HEK293T (cell line): Measurements from ENCODE around the gene SAFB.
A peak's percentile ranks its signal among the peaks of the same experiment; 100 is the strongest.
"Not testable (repeated sequence)": the region's sequence is repeated elsewhere in the genome, so short reads cannot be mapped to it uniquely, and the experiment has no call there.

ENCODE experiments used
- CTCF ChIA-PET: fragments of 350-600 bp; formaldehyde crosslinking; extraction: SDS; loops from one replicate; lab custom pipeline; 2021; ENCODE audit warnings: antibody characterized with exemption, inconsistent platforms; lab: Yijun Ruan, JAX
- POLR2A ChIA-PET: fragments of 350-600 bp; formaldehyde crosslinking; extraction: SDS; loops from one replicate; lab custom pipeline; 2020; ENCODE audit warnings: antibody characterized with exemption, inconsistent platforms; lab: Yijun Ruan, JAX
- DNase-seq: peaks from one replicate; pipeline ENCODE4 v3.0.0; 2012; ENCODE audit warnings: mixed read lengths; ENCODE audit errors: extremely low spot score
- BHLHE40 ChIP-seq: fragments of 450-650 bp; IDR thresholded peaks from 2 replicates; pipeline ENCODE4 v1.6.1; 2016; ENCODE audit warnings: mild to moderate bottlenecking, moderate library complexity, borderline replicate concordance
- CTBP1 ChIP-seq: fragments of 450-650 bp; IDR thresholded peaks from 2 replicates; pipeline ENCODE4 v1.6.1; 2016; ENCODE audit warnings: borderline replicate concordance
- ELF4 ChIP-seq: fragments of 450-650 bp; IDR thresholded peaks from 2 replicates; pipeline ENCODE4 v1.6.1; 2017; ENCODE audit warnings: antibody characterized with exemption
- FOXA1 ChIP-seq: fragments of 450-650 bp; IDR thresholded peaks from 2 replicates; pipeline ENCODE4 v1.6.1; 2016; ENCODE audit warnings: mild to moderate bottlenecking
- FOXK2 ChIP-seq: fragments of 450-650 bp; IDR thresholded peaks from 2 replicates; pipeline ENCODE4 v1.6.1; 2016; ENCODE audit warnings: mild to moderate bottlenecking
- FOXM1 ChIP-seq: fragments of 450-650 bp; IDR thresholded peaks from 2 replicates; pipeline ENCODE4 v1.6.1; 2017; ENCODE audit warnings: mild to moderate bottlenecking, borderline replicate concordance
- HDGF ChIP-seq: fragments of 450-650 bp; IDR thresholded peaks from 2 replicates; pipeline ENCODE4 v1.6.1; 2017; ENCODE audit warnings: antibody characterized with exemption, borderline replicate concordance
- L3MBTL2 ChIP-seq: fragments of 450-650 bp; conservative IDR thresholded peaks from 2 replicates; pipeline ENCODE4 v1.6.1; 2016; ENCODE audit warnings: mild to moderate bottlenecking
- LEF1 ChIP-seq: fragments of 450-650 bp; IDR thresholded peaks from 2 replicates; pipeline ENCODE4 v1.6.1; 2017; ENCODE audit warnings: mild to moderate bottlenecking, borderline replicate concordance
- NFRKB ChIP-seq: fragments of 450-650 bp; IDR thresholded peaks from 2 replicates; pipeline ENCODE4 v1.6.1; 2016; ENCODE audit warnings: mild to moderate bottlenecking, moderate library complexity
- SP1 ChIP-seq: fragments of 450-650 bp; IDR thresholded peaks from 2 replicates; pipeline ENCODE4 v1.6.1; 2017
- SUZ12 ChIP-seq: fragments of 450-650 bp; IDR thresholded peaks from 2 replicates; pipeline ENCODE4 v1.6.1; 2016; ENCODE audit warnings: mild to moderate bottlenecking
- ZNF384 ChIP-seq: fragments of 450-650 bp; IDR thresholded peaks from 2 replicates; pipeline ENCODE4 v1.6.1; 2016
- TF ChIP-seq, protein P1 (sequence below): fragments of 450-650 bp; IDR thresholded peaks from 2 replicates; pipeline ENCODE4 v1.6.1; 2016

SAFB gene

DNA sequence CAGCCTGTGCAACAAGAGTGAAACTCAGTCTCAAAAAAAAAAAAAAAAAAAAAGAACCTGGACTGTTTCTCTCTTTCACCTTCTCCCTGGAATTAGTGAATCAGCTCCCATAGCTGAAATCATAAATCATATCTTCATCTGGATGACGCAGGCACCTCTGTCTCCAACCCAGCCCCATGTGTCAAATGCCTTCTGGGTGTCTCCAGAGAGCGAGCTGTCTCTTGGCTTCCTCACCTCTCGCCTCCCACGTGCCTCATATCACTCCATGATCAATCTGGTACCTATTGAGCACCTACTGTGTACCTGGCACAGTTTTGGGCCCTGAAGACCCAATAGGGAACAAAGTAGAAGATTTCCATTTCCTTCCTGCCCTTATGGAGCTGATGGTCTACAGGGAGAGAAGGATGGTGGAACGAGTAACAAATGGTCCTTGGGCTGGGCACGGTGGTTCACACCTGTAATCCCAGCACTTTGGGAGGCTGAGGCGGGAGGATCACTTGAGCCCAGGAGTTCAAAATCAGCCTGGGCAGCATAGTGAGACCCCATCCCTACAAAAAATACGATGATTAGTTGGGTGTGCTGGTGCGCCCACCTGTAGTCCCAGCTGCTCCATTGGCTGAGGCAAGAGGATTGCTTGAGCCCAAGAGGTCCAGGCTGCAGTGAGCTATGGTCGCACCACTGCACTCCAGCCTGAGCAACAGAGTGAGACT, 60.4 kb downstream of the SAFB start:
- CTCF ChIA-PET: no interaction called here
- TF ChIP-seq, protein P1, sequence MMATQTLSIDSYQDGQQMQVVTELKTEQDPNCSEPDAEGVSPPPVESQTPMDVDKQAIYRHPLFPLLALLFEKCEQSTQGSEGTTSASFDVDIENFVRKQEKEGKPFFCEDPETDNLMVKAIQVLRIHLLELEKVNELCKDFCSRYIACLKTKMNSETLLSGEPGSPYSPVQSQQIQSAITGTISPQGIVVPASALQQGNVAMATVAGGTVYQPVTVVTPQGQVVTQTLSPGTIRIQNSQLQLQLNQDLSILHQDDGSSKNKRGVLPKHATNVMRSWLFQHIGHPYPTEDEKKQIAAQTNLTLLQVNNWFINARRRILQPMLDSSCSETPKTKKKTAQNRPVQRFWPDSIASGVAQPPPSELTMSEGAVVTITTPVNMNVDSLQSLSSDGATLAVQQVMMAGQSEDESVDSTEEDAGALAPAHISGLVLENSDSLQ: 0 out of 2 replicates have a peak, but pooled peaks have one; percentile 13
- TF ChIP-seq SUZ12 (no peak), HDGF (no peak)
- no peak for DNase-seq
- POLR2A ChIA-PET: interaction anchor here (1.3 kb wide), 1 partner anchor 108 kb away, joined by 4 read pairs; the partner anchor contains the start of gene DUS3L

DNA sequence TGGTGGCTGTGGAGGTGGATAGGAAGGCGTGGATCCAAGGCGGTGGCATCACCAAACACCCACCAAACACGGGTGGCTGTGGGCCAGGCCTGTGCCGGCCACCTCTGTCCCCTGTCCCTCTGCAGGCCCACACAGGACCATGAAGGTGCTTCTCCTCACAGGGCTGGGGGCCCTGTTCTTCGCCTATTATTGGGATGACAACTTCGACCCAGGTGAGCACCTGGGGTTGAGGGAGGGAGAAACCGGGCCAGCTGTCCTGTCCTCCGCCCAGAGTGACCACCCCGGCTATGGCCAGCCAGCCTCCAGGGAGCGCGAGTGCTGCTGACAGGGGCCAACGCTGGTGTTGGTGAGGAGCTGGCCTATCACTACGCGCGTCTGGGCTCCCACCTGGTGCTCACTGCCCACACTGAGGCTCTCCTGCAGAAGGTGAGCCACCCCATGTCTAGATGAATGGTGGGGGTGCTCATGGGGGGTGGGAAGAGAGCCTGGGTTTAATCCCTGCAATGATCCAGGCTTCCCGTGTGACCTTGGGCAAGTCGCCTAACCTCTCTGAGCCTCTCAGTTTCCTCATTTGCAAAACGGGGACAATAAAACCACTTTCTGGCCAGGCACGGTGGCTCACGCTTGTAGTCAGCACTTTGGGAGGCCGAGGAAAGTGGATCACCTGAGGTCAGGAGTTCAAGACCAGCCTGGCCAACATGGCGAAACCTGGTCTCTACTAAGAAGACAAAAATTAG, 62.0 kb downstream of the SAFB start:
- no peak for DNase-seq
- POLR2A ChIA-PET: no interaction called here
- CTCF ChIA-PET: no interaction called here

DNA sequence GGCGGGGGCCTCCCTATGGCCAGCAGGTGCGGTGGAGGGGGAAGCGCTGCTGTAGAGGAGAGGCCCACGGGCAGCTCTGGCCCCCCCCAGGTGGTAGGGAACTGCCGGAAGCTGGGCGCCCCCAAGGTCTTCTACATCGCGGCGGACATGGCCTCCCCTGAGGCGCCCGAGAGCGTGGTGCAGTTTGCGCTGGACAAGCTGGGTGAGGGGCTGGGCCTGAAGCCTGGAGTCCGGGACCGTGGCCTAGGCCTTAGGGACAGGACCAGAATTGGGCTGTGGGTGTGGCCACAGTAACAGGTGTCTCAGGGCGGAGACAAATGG, 63.4 kb downstream of the SAFB start:
- ChIA-PET CTCF (interaction anchor here (0.6 to 0.9 kb wide), 2 partner anchors 32 to 73 kb away, joined by 3 read pairs; no protein-coding TSS in a partner anchor), POLR2A (interaction anchor here (1.0 to 4.2 kb wide), 7 partner anchors 10 to 218 kb away, joined by 3 to 49 read pairs (median 8); partner anchors contain the start of genes CATSPERD, LONP1, NDUFA11 and SAFB)
- no peak; the same call in 1 of the 2 replicates for TF ChIP-seq SP1
- no peak for TF ChIP-seq ZNF384
- TF ChIP-seq ELF4: no peak
- no peak for TF ChIP-seq CTBP1
- TF ChIP-seq FOXM1: no peak
- no peak for DNase-seq

More for the DNA sequence above, 62.0 kb downstream of the SAFB start:
- TF ChIP-seq LEF1 (no peak), NFRKB (no peak), BHLHE40 (no peak), SP1 (no peak), FOXA1 (no peak), L3MBTL2 (no peak), SUZ12 (no peak), CTBP1 (no peak)

DNA sequence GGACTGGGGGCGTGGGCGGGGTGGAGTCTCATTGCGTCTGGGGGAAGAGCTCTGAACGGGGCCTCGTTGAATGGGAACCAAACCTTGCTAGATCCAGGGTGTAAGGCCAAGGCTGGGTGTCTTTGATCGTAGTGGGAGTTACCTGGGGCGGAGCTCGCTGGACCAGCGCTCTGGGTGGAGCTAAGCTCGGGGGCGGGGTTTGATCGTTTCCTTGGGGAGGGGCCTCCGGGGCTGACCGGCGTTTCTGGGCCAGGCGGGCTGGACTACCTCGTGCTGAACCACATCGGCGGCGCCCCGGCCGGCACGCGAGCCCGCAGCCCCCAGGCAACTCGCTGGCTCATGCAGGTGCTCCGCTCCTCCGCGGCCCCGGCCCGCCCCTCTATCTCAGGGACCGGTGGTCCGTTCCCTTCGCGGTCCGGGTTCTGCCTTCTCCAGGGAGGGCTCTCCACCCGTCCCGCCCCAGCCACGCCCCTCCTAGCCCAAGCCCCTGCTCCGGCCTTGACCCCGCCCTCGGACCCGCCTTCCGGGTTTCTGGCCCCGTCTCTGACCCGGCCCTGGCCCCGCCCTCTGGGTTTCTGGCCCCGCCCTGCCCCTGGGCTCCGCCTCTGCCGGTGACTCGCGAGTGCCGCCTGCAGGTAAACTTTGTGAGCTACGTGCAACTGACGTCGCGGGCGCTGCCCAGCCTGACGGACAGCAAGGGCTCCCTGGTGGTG, 63.9 kb downstream of the SAFB start:
- CTCF ChIA-PET: interaction anchor here (0.6 to 1.1 kb wide), 7 partner anchors 28 to 108 kb away, joined by 3 to 5 read pairs (median 3); partner anchors contain the start of gene DUS3L
- POLR2A ChIA-PET: interaction anchor here (0.8 to 4.2 kb wide), 8 partner anchors 11 to 217 kb away, joined by 3 to 49 read pairs (median 6); partner anchors contain the start of genes CATSPERD, DUS3L, LONP1 and NDUFA11
- TF ChIP-seq FOXM1 (no peak), BHLHE40 (no peak), NFRKB (no peak), FOXA1 (no peak), L3MBTL2 (no peak), SP1 (peak; percentile 87), SUZ12 (no peak), ZNF384 (no peak)
- TF ChIP-seq, protein P1: peak; percentile 89
- peak; percentile 94 for DNase-seq

DNA sequence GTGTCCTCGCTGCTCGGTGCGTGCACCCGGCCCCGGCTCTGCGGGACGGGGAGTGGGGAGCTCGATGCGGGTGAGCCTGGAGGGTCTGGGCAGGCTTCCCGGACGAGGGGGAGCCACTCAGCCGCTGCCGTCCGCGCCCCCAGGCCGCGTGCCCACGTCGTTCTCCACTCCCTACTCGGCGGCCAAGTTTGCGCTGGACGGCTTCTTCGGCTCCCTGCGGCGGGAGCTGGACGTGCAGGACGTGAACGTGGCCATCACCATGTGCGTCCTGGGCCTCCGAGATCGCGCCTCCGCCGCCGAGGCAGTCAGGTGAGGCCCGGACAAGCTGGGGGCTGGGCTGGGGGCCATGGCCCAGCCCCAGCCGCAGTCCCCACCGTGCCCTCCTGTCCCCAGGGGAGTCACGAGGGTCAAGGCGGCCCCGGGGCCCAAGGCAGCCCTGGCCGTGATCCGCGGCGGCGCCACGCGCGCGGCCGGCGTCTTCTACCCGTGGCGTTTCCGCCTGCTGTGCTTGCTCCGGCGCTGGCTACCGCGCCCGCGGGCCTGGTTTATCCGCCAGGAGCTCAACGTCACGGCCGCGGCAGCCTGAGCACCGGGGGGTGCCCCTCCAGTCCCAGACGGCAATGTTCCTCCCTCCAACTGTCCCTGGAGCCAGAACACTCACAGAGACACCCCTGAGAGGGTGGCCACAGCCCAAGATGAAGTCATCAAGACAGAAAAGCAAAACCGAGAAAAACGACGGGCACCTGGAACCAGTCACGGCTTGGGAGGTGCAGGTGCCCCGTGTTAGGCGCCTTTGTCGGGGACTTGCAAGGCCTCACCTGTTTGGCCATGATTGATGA, 64.7 kb downstream of the SAFB start:
- DNase-seq: no peak
- CTCF ChIA-PET: interaction anchor here (0.6 to 1.1 kb wide), 6 partner anchors 16 to 107 kb away, joined by 3 to 5 read pairs (median 3); partner anchors contain the start of gene DUS3L

DNA sequence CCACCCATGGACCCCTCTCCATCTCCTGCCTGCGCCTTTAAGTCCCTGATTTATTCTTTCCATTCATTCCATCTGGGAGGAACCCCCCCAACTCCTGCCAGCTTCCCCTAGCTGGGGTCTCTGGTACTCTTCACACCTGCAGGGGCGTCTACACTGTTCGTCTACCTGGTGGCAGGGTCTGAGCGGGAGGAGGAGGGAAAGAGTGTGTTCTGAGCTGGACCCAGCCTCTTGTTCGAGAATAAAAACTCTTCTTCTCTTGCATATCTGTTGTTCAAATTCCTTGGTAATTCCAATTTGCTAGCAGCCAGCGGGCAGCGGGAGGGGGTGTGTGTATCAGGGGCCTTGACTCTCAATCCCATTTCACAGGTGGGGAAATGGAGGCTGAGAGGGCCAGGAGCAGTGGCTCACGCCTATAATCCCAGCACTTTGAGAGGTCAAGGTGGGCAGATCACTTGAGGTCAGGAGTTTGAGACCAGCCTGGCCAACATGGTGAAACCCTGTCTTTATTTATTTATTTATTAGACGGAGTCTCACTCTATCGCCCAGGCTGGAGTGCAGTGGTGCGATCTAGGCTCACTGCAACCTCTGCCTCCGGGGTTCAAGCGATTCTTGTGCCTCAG, 65.5 kb downstream of the SAFB start:
- POLR2A ChIA-PET: interaction anchor here (1.7 to 4.2 kb wide), 3 partner anchors 10 to 32 kb away, joined by 14 to 49 read pairs (median 29); partner anchors contain the start of genes CATSPERD and LONP1
- not testable (repeated sequence) for DNase-seq
- CTCF ChIA-PET: interaction anchor here (1.6 kb wide), 2 partner anchors 19 to 30 kb away, joined by 4 to 6 read pairs; no protein-coding TSS in a partner anchor

More for the DNA sequence above, 64.7 kb downstream of the SAFB start:
- POLR2A ChIA-PET: interaction anchor here (0.8 to 4.2 kb wide), 7 partner anchors 11 to 104 kb away, joined by 3 to 49 read pairs (median 8); partner anchors contain the start of genes CATSPERD, DUS3L, LONP1 and SAFB
- TF ChIP-seq FOXK2 (no peak), BHLHE40 (no peak), NFRKB (no peak), L3MBTL2 (peak; percentile 80), LEF1 (no peak)
- TF ChIP-seq, protein P1: 0 out of 2 replicates have a peak, but pooled peaks have one; percentile 38
